Activated CD4-positive, alpha-beta T cell treated with anti-CD3 and anti-CD28 coated beads, Interleukin-2, amount 10 ng/mL, durations not matched to agents 24 days and 14 days (primary cell): ENCODE measurements around the gene PCSK7. TPM values are rescaled to one million over a fixed set of nuclear protein-coding genes. Genes with fewer than 3 reads are reported as not detected.
A peak's percentile ranks its signal among the peaks of the same experiment; 100 is the strongest.
"Not testable (repeated sequence)": the region's sequence is repeated elsewhere in the genome, so short reads cannot be mapped to it uniquely, and the experiment has no call there.

Source experiments
- DNase-seq: peaks from one replicate; pipeline ENCODE4 v3.0.0; 2022
- H3K27ac Mint-ChIP-seq: one replicate; pipeline ENCODE4 v1.8.0; 2022; ENCODE audit warnings: mild to moderate bottlenecking, mixed read lengths
- H3K27me3 Mint-ChIP-seq: one replicate; pipeline ENCODE4 v1.8.0; 2022; ENCODE audit warnings: mixed read lengths
- H3K36me3 Mint-ChIP-seq: one replicate; pipeline ENCODE4 v1.8.0; 2022; ENCODE audit warnings: low read depth, mild to moderate bottlenecking, mixed read lengths
- H3K4me1 Mint-ChIP-seq: one replicate; pipeline ENCODE4 v1.8.0; 2021; ENCODE audit warnings: mixed read lengths
- H3K4me3 Mint-ChIP-seq: one replicate; pipeline ENCODE4 v1.8.0; 2022; ENCODE audit warnings: mild to moderate bottlenecking, moderate library complexity, mixed read lengths
- H3K9me3 Mint-ChIP-seq: one replicate; pipeline ENCODE4 v1.8.0; 2021; ENCODE audit warnings: mixed read lengths
- intact Hi-C: fragments of 100-400 bp; cut with micrococcal nuclease; formaldehyde crosslinking; loops from one replicate; pipeline ENCODE4 v1.15.1; 2023
- total RNA-seq: library from RNA; stranded (reverse); gene quantifications from 2 replicates; pipeline ENCODE4 v1.2.3, GENCODE V29; 2022

PCSK7 gene
- total RNA-seq, 1 donor from 2014 or later = 160 TPM

DNA sequence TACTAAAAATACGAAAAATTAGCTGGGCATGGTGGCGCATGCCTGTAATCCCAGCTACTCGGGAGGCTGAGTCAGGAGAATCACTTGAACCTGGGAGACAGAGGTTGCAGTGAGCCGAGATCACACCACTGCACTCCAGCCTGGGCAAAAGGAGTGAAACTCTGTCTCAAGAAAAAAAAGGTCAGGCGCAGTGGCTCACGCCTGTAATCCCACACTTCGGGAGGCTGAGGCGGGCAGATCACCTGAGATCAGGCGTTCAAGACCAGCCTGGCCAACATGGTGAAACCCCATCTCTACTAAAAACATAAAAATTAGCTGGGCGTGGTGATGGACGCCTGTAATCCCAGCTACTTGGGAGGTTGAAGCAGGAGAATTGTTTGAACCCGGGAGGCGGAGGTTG lies 48.7 kb downstream of the PCSK7 start:
- H3K27ac Mint-ChIP-seq, H3K4me3 Mint-ChIP-seq, H3K9me3 Mint-ChIP-seq, DNase-seq, intact Hi-C loops, H3K27me3 Mint-ChIP-seq, H3K36me3 Mint-ChIP-seq: not testable (repeated sequence)
- H3K4me1 Mint-ChIP-seq = peaks cover 17% of the 10 kb centered on the region

DNA sequence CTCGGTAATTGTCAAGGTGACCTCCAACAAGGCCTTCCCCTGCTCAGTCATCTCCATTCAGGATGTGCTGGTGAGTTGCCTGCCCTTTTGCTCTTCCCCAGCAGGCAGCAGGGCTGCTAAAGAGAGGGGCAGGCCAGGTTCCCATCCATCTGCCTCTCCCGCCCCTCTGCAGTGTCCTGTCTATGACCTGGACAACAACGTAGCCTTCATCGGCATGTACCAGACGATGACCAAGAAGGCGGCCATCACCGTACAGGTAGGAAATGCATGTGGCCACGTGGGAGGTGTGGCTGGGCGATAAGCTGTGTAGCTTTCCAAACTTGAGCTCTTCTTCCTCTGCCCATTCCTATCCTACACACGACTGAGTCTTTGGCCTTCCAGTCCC lies 49.3 kb downstream of the PCSK7 start:
- intact Hi-C loops = no loop called here

GRCh38 chr11:117181586-117182550 lies 50.0 kb downstream of the PCSK7 start:
- no peaks in the 10 kb centered on the region for H3K9me3 Mint-ChIP-seq
- intact Hi-C loops = no loop called here
- no peak for DNase-seq
- H3K27me3 Mint-ChIP-seq = no peaks in the 10 kb centered on the region
- peaks cover 9% of the 10 kb centered on the region for H3K36me3 Mint-ChIP-seq
- peaks cover 23% of the 10 kb centered on the region for H3K4me1 Mint-ChIP-seq
- no peak overlapping the region for H3K4me3 Mint-ChIP-seq
- no peak overlapping the region for H3K27ac Mint-ChIP-seq

More for the DNA sequence above, 49.3 kb downstream of the PCSK7 start:
- Mint-ChIP-seq H3K4me3 (no peak overlapping the region), H3K27me3 (no peaks in the 10 kb centered on the region), H3K9me3 (no peaks in the 10 kb centered on the region), H3K27ac (no peak overlapping the region), H3K4me1 (peaks cover 23% of the 10 kb centered on the region), H3K36me3 (peaks cover 9% of the 10 kb centered on the region)
- no peak for DNase-seq

DNA sequence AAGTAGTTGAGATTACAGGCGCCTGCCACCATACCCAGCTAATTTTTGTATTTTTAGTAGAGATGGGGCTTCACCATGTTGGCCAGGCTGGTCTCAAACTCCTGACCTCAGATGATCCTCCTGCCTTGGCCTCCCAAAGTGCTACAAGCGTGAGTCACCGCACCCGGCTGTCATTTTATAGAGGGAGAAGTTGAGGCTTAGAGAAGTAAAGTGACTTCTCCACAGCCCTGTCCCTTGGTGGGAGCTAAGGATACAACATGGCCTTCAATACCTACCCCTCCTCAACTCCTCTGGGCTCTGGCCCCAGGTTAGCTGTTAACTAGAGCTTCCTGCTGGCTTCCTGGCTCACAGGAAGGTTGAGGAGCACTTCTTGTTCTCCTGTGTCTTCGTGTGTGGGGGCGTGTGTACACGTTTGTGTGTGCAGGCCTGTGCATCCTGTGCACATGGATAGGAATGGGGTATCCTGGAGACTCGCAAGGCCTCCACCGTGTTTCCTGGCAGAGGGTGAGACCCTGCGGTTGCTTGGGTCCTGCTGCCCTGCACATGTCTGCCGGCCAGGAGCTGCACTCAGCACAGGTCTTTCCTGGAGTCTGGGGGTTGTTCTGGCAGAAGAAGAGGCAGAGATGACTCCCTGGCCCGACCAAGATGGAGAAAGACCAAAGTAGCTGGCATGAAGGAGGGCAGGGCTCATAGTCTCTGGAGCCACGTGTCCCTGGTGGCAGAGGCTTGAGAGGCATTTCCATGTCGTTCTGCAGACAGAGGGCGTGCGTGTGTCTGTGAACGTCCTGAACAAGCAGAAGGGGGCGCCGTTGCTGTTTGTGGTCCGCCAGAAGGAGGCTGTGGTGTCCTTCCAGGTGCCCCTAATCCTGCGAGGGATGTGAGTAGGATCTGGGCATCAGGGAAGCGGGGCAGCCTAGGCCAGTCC lies 51.0 kb downstream of the PCSK7 start:
- peak overlapping the region; percentile 85 for H3K27ac Mint-ChIP-seq
- intact Hi-C loops = no loop called here
- peaks cover 9% of the 10 kb centered on the region for H3K36me3 Mint-ChIP-seq

DNA sequence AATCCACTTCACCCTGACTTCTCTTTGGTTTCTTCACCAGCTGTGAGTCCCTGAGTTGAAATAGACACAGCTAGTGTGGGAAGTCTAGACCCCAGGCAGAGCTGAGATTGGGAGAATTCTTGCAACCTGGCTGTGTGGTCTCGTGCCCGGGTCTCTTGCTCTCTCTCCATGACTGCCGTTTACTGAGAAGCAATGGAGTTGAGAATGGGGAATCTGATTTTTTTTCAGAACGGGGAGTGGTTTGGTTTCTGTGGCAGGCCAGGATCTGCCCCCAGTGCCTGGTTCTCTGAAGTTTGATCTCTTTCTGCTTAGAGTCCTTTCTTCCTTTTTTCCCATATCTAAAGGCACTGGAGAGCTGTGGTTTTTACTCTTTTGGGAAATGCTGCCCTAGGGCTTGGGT lies 51.9 kb downstream of the PCSK7 start:
- intact Hi-C loops = no loop called here
- H3K9me3 Mint-ChIP-seq = no peaks in the 10 kb centered on the region
- DNase-seq = no peak
- H3K4me1 Mint-ChIP-seq = peaks cover 23% of the 10 kb centered on the region
- H3K27ac Mint-ChIP-seq = peak overlapping the region; percentile 85
- no peaks in the 10 kb centered on the region for H3K27me3 Mint-ChIP-seq
- H3K4me3 Mint-ChIP-seq = peak overlapping the region; percentile 88
- H3K36me3 Mint-ChIP-seq = peaks cover 7% of the 10 kb centered on the region

More for the DNA sequence above, 51.0 kb downstream of the PCSK7 start:
- H3K27me3 Mint-ChIP-seq = no peaks in the 10 kb centered on the region
- peaks cover 23% of the 10 kb centered on the region for H3K4me1 Mint-ChIP-seq
- peak overlapping the region; percentile 88 for H3K4me3 Mint-ChIP-seq
- H3K9me3 Mint-ChIP-seq = no peaks in the 10 kb centered on the region
- peak; percentile 88 for DNase-seq

DNA sequence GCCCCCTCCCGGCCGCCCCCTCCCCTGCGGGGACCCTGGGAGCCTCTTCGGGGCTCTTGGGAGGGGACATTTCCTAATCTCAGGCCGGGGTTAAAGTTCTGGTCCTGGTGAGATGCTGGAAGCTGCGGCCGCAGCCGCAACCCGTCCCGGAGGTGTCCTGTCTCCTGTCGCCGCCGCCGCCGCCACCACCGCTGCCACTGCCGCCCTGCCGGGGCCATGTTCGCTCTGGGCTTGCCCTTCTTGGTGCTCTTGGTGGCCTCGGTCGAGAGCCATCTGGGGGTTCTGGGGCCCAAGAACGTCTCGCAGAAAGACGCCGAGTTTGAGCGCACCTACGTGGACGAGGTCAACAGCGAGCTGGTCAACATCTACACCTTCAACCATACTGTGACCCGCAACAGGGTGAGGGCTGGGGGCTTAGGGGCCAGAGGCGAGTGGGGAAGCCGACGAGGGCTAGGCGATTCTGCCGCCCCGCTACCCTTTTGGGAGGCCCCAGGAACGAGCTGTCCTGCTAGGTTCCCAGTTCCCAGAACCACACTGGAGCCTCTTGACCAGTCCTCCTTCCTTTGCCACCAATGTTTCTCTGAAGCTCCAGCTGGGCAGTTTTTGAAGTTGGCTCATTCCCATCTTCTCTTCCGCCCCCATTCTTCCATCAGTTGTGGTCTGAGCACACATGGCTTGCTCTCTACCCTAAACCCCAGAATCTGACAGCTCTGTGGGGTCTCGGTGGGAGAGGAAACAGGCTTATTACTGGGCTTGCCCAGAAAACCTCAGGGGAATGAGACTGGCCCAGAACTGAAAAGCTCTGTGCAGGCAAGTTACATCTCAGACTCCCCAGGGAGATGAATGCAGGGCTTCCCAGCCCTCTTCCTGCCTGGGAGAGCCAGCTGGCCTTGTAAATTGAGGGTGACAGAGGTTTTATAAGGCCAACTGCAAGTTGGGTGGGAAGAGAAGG lies 52.5 kb downstream of the PCSK7 start:
- peak; percentile 87 for DNase-seq
- Mint-ChIP-seq H3K27me3 (no peaks in the 10 kb centered on the region), H3K36me3 (peaks cover 6% of the 10 kb centered on the region), H3K27ac (peak overlapping the region; percentile 85), H3K4me1 (peaks cover 23% of the 10 kb centered on the region), H3K4me3 (peak overlapping the region; percentile 88), H3K9me3 (no peaks in the 10 kb centered on the region)
- intact Hi-C loops = loop anchor here (2.0 kb wide), 1 partner anchor 147 kb away; the partner anchor contains the start of gene CEP164

- H3K4me3 Mint-ChIP-seq = peak within 1 kb of the TSS; percentile 88
- H3K27ac Mint-ChIP-seq = peak within 1 kb of the TSS; percentile 86
- peaks cover 26% of the 10 kb centered on the region for H3K4me1 Mint-ChIP-seq
- peaks cover 2% of the 10 kb centered on the region for H3K36me3 Mint-ChIP-seq
- intact Hi-C loops = loop anchor here (1.0 to 2.0 kb wide), 3 partner anchors 34 to 148 kb away; partner anchors contain the start of genes CEP164 and PAFAH1B2
- H3K9me3 Mint-ChIP-seq = no peaks in the 10 kb centered on the region
- H3K27me3 Mint-ChIP-seq = no peaks in the 10 kb centered on the region
- peak; percentile 97 for DNase-seq
These were observed 53.5 kb downstream of the PCSK7 start, which contains the start of gene SIDT2 for GRCh38 chr11:117178210-117179034. TSS of gene SIDT2 (plus strand) at chr11:117178743. CDS start at chr11:117179264, 521 bp downstream.

GRCh38 chr11:117177534-117178209 lies 54.2 kb downstream of the PCSK7 start:
- Mint-ChIP-seq H3K4me3 (peak overlapping the region; percentile 88), H3K36me3 (no peaks in the 10 kb centered on the region), H3K27me3 (no peaks in the 10 kb centered on the region), H3K9me3 (no peaks in the 10 kb centered on the region), H3K27ac (peak overlapping the region; percentile 86), H3K4me1 (peaks cover 27% of the 10 kb centered on the region)
- no peak for DNase-seq
- intact Hi-C loops = loop anchor here (1.0 to 2.0 kb wide), 3 partner anchors 33 to 149 kb away; partner anchors contain the start of genes CEP164 and PAFAH1B2

- Mint-ChIP-seq H3K4me1 (peaks cover 32% of the 10 kb centered on the region), H3K36me3 (peaks cover 6% of the 10 kb centered on the region), H3K9me3 (no peaks in the 10 kb centered on the region), H3K27ac (no peak overlapping the region), H3K27me3 (no peaks in the 10 kb centered on the region), H3K4me3 (no peak overlapping the region)
- no peak for DNase-seq
- intact Hi-C loops = no loop called here
These were observed 55.7 kb downstream of the PCSK7 start for GRCh38 chr11:117176186-117176585.

DNA sequence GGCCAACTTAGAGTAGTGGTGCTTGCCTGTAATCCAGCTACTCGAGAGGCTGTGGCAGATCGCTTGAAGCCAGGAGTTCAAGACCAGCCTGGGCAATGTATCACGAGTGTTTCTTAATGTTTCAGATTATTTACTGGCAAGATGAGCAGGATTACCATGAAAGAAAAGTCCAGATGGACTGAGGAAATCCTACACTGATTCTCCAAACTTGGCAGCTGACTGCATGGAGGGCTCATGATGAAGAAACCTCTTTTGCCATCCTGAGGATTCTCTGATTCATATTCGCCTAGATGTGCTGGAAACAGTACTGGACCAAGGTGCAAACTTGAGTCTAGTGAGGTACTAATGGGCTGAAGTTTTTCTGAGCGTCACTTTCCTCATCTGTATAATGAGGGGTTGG lies 56.1 kb downstream of the PCSK7 start:
- Mint-ChIP-seq H3K36me3 (peaks cover 10% of the 10 kb centered on the region), H3K4me3 (no peak overlapping the region), H3K9me3 (no peaks in the 10 kb centered on the region), H3K27ac (no peak overlapping the region), H3K4me1 (peaks cover 29% of the 10 kb centered on the region), H3K27me3 (no peaks in the 10 kb centered on the region)
- intact Hi-C loops = no loop called here
- DNase-seq = no peak

- Mint-ChIP-seq H3K27ac (no peak overlapping the region), H3K27me3 (no peaks in the 10 kb centered on the region), H3K4me1 (peaks cover 24% of the 10 kb centered on the region), H3K9me3 (no peaks in the 10 kb centered on the region), H3K36me3 (peaks cover 13% of the 10 kb centered on the region), H3K4me3 (no peak overlapping the region)
- intact Hi-C loops = no loop called here
- DNase-seq = no peak
These were observed 56.8 kb downstream of the PCSK7 start for GRCh38 chr11:117175104-117175503.
